ENCODE data around the gene LRRTM4. TPM values are rescaled to one million over a fixed set of nuclear protein-coding genes. Genes with fewer than 3 reads are reported as not detected.
"Not testable (repeated sequence)": the region's sequence is repeated elsewhere in the genome, so short reads cannot be mapped to it uniquely, and the experiment has no call there.

Gene LRRTM4
- polyA plus RNA-seq, 3 donors from 2014 or later, result not detected

- H3K9me3 Mint-ChIP-seq, result peaks cover 18 to 61% (median 28%) of the 10 kb centered on the region in 6 donors
- no peak overlapping the region for H3K27ac Mint-ChIP-seq
- DNase-seq, result no peak
- no peaks in the 10 kb centered on the region for H3K4me1 Mint-ChIP-seq
- H3K4me3 Mint-ChIP-seq, result no peak overlapping the region
- peaks cover 0 to 3% (median 2%) of the 10 kb centered on the region in 3 donors for H3K27me3 Mint-ChIP-seq (ENCODE audit: low read depth in 3 of 3)
- H3K36me3 Mint-ChIP-seq, result peaks cover 0 to 7% (median 0%) of the 10 kb centered on the region in 3 donors
These were observed 728.4 kb downstream of the LRRTM4 start for GRCh38 chr2:76793647-76794334.

GRCh38 chr2:76781313-76781712 lies 740.9 kb downstream of the LRRTM4 start:
- peaks cover 10 to 25% (median 18%) of the 10 kb centered on the region in 6 donors for H3K9me3 Mint-ChIP-seq
- H3K4me1 Mint-ChIP-seq; H3K36me3 Mint-ChIP-seq; DNase-seq; H3K4me3 Mint-ChIP-seq; H3K27me3 Mint-ChIP-seq (ENCODE audit: low read depth in 3 of 3); H3K27ac Mint-ChIP-seq: not testable (repeated sequence)

GRCh38 chr2:76763276-76763675 lies 758.9 kb downstream of the LRRTM4 start:
- H3K9me3 Mint-ChIP-seq, result peaks cover 4 to 70% (median 30%) of the 10 kb centered on the region in 6 donors
- H3K27me3 Mint-ChIP-seq (ENCODE audit: low read depth in 3 of 3), result peaks cover 2 to 4% (median 2%) of the 10 kb centered on the region in 3 donors
- peaks cover 0 to 4% (median 3%) of the 10 kb centered on the region in 3 donors for H3K36me3 Mint-ChIP-seq
- no peak overlapping the region for H3K27ac Mint-ChIP-seq
- no peak overlapping the region for H3K4me3 Mint-ChIP-seq
- DNase-seq, result no peak
- no peaks in the 10 kb centered on the region for H3K4me1 Mint-ChIP-seq

- Mint-ChIP-seq H3K27me3 (ENCODE audit: low read depth in 3 of 3) (peaks cover 0 to 2% (median 2%) of the 10 kb centered on the region in 3 donors), H3K4me1 (no peaks in the 10 kb centered on the region), H3K4me3 (no peak overlapping the region), H3K36me3 (peaks cover 0 to 4% (median 3%) of the 10 kb centered on the region in 3 donors), H3K27ac (no peak overlapping the region), H3K9me3 (peaks cover 5 to 63% (median 28%) of the 10 kb centered on the region in 6 donors)
- DNase-seq, result no peak
These were observed 761.8 kb downstream of the LRRTM4 start for GRCh38 chr2:76760367-76760704.

- DNase-seq, result no peak
- Mint-ChIP-seq H3K27me3 (ENCODE audit: low read depth in 3 of 3) (peaks cover 0 to 2% (median 2%) of the 10 kb centered on the region in 3 donors), H3K4me1 (no peaks in the 10 kb centered on the region), H3K4me3 (no peak overlapping the region), H3K36me3 (peaks cover 0 to 4% (median 3%) of the 10 kb centered on the region in 3 donors), H3K27ac (no peak overlapping the region), H3K9me3 (peaks cover 5 to 65% (median 28%) of the 10 kb centered on the region in 6 donors)
These were observed 762.4 kb downstream of the LRRTM4 start for GRCh38 chr2:76759634-76760366.

GRCh38 chr2:76752506-76752905 lies 769.7 kb downstream of the LRRTM4 start:
- no peak for DNase-seq
- Mint-ChIP-seq H3K36me3 (no peaks in the 10 kb centered on the region), H3K4me3 (no peak overlapping the region), H3K27ac (no peak overlapping the region), H3K9me3 (peaks cover 0 to 44% (median 21%) of the 10 kb centered on the region in 6 donors), H3K4me1 (no peaks in the 10 kb centered on the region), H3K27me3 (ENCODE audit: low read depth in 3 of 3) (no peaks in the 10 kb centered on the region)

GRCh38 chr2:76749858-76750257 lies 772.3 kb downstream of the LRRTM4 start:
- H3K27me3 Mint-ChIP-seq (ENCODE audit: low read depth in 3 of 3), result no peaks in the 10 kb centered on the region
- no peak overlapping the region for H3K27ac Mint-ChIP-seq
- H3K4me3 Mint-ChIP-seq, result no peak overlapping the region
- no peak for DNase-seq
- H3K4me1 Mint-ChIP-seq, result no peaks in the 10 kb centered on the region
- peaks cover 2 to 36% (median 16%) of the 10 kb centered on the region in 6 donors for H3K9me3 Mint-ChIP-seq
- no peaks in the 10 kb centered on the region for H3K36me3 Mint-ChIP-seq

- Mint-ChIP-seq H3K9me3 (peaks cover 2 to 30% (median 16%) of the 10 kb centered on the region in 6 donors), H3K36me3 (no peaks in the 10 kb centered on the region), H3K4me3 (no peak overlapping the region), H3K4me1 (no peaks in the 10 kb centered on the region), H3K27me3 (ENCODE audit: low read depth in 3 of 3) (no peaks in the 10 kb centered on the region), H3K27ac (no peak overlapping the region)
- no peak for DNase-seq
These were observed 773.4 kb downstream of the LRRTM4 start for GRCh38 chr2:76748581-76749296.

GRCh38 chr2:76745605-76746004 lies 776.6 kb downstream of the LRRTM4 start:
- Mint-ChIP-seq H3K36me3 (no peaks in the 10 kb centered on the region), H3K27ac (no peak overlapping the region), H3K27me3 (ENCODE audit: low read depth in 3 of 3) (no peaks in the 10 kb centered on the region), H3K4me1 (no peaks in the 10 kb centered on the region), H3K4me3 (no peak overlapping the region), H3K9me3 (peaks cover 2 to 35% (median 14%) of the 10 kb centered on the region in 6 donors)
- DNase-seq, result no peak

- Mint-ChIP-seq H3K4me1 (no peaks in the 10 kb centered on the region), H3K9me3 (peaks cover 2 to 49% (median 19%) of the 10 kb centered on the region in 6 donors), H3K36me3 (no peaks in the 10 kb centered on the region), H3K4me3 (no peak overlapping the region), H3K27ac (no peak overlapping the region), H3K27me3 (ENCODE audit: low read depth in 3 of 3) (peaks cover 0 to 2% (median 0%) of the 10 kb centered on the region in 3 donors)
- no peak for DNase-seq
These were observed 784.6 kb downstream of the LRRTM4 start for GRCh38 chr2:76737607-76738006.

- no peak overlapping the region for H3K27ac Mint-ChIP-seq
- peaks cover 0 to 4% (median 0%) of the 10 kb centered on the region in 3 donors for H3K27me3 Mint-ChIP-seq (ENCODE audit: low read depth in 3 of 3)
- H3K4me1 Mint-ChIP-seq, result no peaks in the 10 kb centered on the region
- H3K4me3 Mint-ChIP-seq, result no peak overlapping the region
- no peak for DNase-seq
- no peaks in the 10 kb centered on the region for H3K36me3 Mint-ChIP-seq
- H3K9me3 Mint-ChIP-seq, result peaks cover 2 to 41% (median 21%) of the 10 kb centered on the region in 6 donors
These were observed 788.4 kb downstream of the LRRTM4 start for GRCh38 chr2:76733736-76734135.

- Mint-ChIP-seq H3K4me1 (no peaks in the 10 kb centered on the region), H3K27ac (no peak overlapping the region), H3K9me3 (peaks cover 2 to 40% (median 23%) of the 10 kb centered on the region in 6 donors), H3K4me3 (no peak overlapping the region), H3K27me3 (ENCODE audit: low read depth in 3 of 3) (peaks cover 0 to 4% (median 0%) of the 10 kb centered on the region in 3 donors), H3K36me3 (no peaks in the 10 kb centered on the region)
- DNase-seq, result no peak
These were observed 791.0 kb downstream of the LRRTM4 start for GRCh38 chr2:76731157-76731556.

GRCh38 chr2:76730021-76730420 lies 792.2 kb downstream of the LRRTM4 start:
- H3K4me1 Mint-ChIP-seq, result no peaks in the 10 kb centered on the region
- no peak for DNase-seq
- peaks cover 5 to 33% (median 28%) of the 10 kb centered on the region in 6 donors for H3K9me3 Mint-ChIP-seq
- no peaks in the 10 kb centered on the region for H3K36me3 Mint-ChIP-seq
- peaks cover 0 to 4% (median 0%) of the 10 kb centered on the region in 3 donors for H3K27me3 Mint-ChIP-seq (ENCODE audit: low read depth in 3 of 3)
- H3K27ac Mint-ChIP-seq, result no peak overlapping the region
- H3K4me3 Mint-ChIP-seq, result no peak overlapping the region

- H3K4me1 Mint-ChIP-seq, result no peaks in the 10 kb centered on the region
- H3K4me3 Mint-ChIP-seq, result no peak overlapping the region
- H3K27me3 Mint-ChIP-seq (ENCODE audit: low read depth in 3 of 3), result peaks cover 0 to 2% (median 0%) of the 10 kb centered on the region in 3 donors
- DNase-seq, result no peak
- H3K9me3 Mint-ChIP-seq, result peaks cover 7 to 25% (median 16%) of the 10 kb centered on the region in 6 donors
- no peak overlapping the region for H3K27ac Mint-ChIP-seq
- no peaks in the 10 kb centered on the region for H3K36me3 Mint-ChIP-seq
These were observed 801.0 kb downstream of the LRRTM4 start for GRCh38 chr2:76721226-76721625.
